GM12865 (cell line): ENCODE measurements around the gene DCAF7.

ENCODE experiments used
- DNase-seq: peaks from one replicate; pipeline ENCODE4 v3.0.0; 2010; ENCODE audit warnings: low read depth
- H3K4me3 ChIP-seq: 2 replicates; pipeline ENCODE4 v1.5.1; 2011; ENCODE audit warnings: mild to moderate bottlenecking, low read depth, low read length, control low read depth
- CTCF ChIP-seq: IDR thresholded peaks from 2 replicates; pipeline ENCODE4 v1.5.1; 2011; ENCODE audit warnings: low read length, control low read depth, low read depth, inconsistent platforms; ENCODE audit not compliant: insufficient read depth; ENCODE audit errors: missing control alignments

The DCAF7 gene

GRCh38 chr17:63511331-63511730, 38.9 kb upstream of the DCAF7 start:
- H3K4me3 ChIP-seq: no peak overlapping the region
- DNase-seq: no peak
- no peak for TF ChIP-seq CTCF

- H3K4me3 ChIP-seq: no peak overlapping the region
- TF ChIP-seq CTCF: no peak
- DNase-seq: no peak
These were observed 37.9 kb upstream of the DCAF7 start for GRCh38 chr17:63512388-63512787.

- H3K4me3 ChIP-seq: no peak overlapping the region
- DNase-seq: no peak
- no peak for TF ChIP-seq CTCF
These were observed 37.2 kb upstream of the DCAF7 start for GRCh38 chr17:63512896-63513644.

- H3K4me3 ChIP-seq: no peak overlapping the region
- no peak for TF ChIP-seq CTCF
These were observed 35.8 kb upstream of the DCAF7 start for GRCh38 chr17:63514477-63514876.

GRCh38 chr17:63514974-63515373, 35.3 kb upstream of the DCAF7 start:
- no peak for TF ChIP-seq CTCF
- peak; percentile 49 for DNase-seq
- H3K4me3 ChIP-seq: no peak overlapping the region

More at GRCh38 chr17:63514477-63514876, 35.8 kb upstream of the DCAF7 start:
- no peak for DNase-seq

- H3K4me3 ChIP-seq: no peak overlapping the region
- no peak for DNase-seq
- no peak for TF ChIP-seq CTCF
These were observed 34.9 kb upstream of the DCAF7 start for GRCh38 chr17:63515426-63515825.

- TF ChIP-seq CTCF: no peak
- H3K4me3 ChIP-seq: no peak overlapping the region
- DNase-seq: peak; percentile 44
These were observed 33.1 kb upstream of the DCAF7 start for GRCh38 chr17:63516910-63517824.
